GM19372 (cell line): ENCODE results near the gene ORC3.
"Not testable (repeated sequence)": the region's sequence is repeated elsewhere in the genome, so short reads cannot be mapped to it uniquely, and the experiment has no call there.

ENCODE experiments used
- ATAC-seq: cut with Tn5 transposase; IDR thresholded peaks from one replicate; pipeline ENCODE4 v1.9.1; 2021; ENCODE audit warnings: mild to moderate bottlenecking, low read depth, moderate library complexity; ENCODE audit not compliant: unreplicated experiment

Gene ORC3

GRCh38 chr6:87687893-87688292 is 98.0 kb downstream of the ORC3 start:
- not testable (repeated sequence) for ATAC-seq

GRCh38 chr6:87690441-87690840 is 100.5 kb downstream of the ORC3 start:
- no peak for ATAC-seq

GRCh38 chr6:87692086-87692485 is 102.2 kb downstream of the ORC3 start:
- ATAC-seq, result no peak

- ATAC-seq, result not testable (repeated sequence)
Observed at GRCh38 chr6:87696817-87697216, 106.9 kb downstream of the ORC3 start.

GRCh38 chr6:87697581-87698546 is 107.9 kb downstream of the ORC3 start:
- ATAC-seq, result no peak

- no peak for ATAC-seq
Observed at GRCh38 chr6:87698547-87699006, 108.6 kb downstream of the ORC3 start.

- ATAC-seq, result no peak
Observed at GRCh38 chr6:87699576-87699975, 109.6 kb downstream of the ORC3 start.

- no peak for ATAC-seq
Observed at GRCh38 chr6:87700397-87701343, 110.7 kb downstream of the ORC3 start.

- ATAC-seq, result no peak
Observed at GRCh38 chr6:87701344-87701675, 111.4 kb downstream of the ORC3 start.

- ATAC-seq, result peak; percentile 67
Observed at GRCh38 chr6:87701676-87702588, 112.0 kb downstream of the ORC3 start, which contains the start of gene AKIRIN2. TSS of gene AKIRIN2 (minus strand) at chr6:87702233. CDS start at chr6:87701684, 549 bp downstream.

- ATAC-seq, result peak; percentile 13
Observed at GRCh38 chr6:87702589-87702945, 112.6 kb downstream of the ORC3 start.

GRCh38 chr6:87703039-87703438 is 113.1 kb downstream of the ORC3 start:
- not testable (repeated sequence) for ATAC-seq

GRCh38 chr6:87705070-87705691 is 115.2 kb downstream of the ORC3 start:
- ATAC-seq, result no peak

GRCh38 chr6:87706187-87706966 is 116.4 kb downstream of the ORC3 start:
- no peak for ATAC-seq

GRCh38 chr6:87708581-87709427 is 118.9 kb downstream of the ORC3 start:
- not testable (repeated sequence) for ATAC-seq

- ATAC-seq, result no peak
Observed at GRCh38 chr6:87710090-87710489, 120.2 kb downstream of the ORC3 start.

- ATAC-seq, result not testable (repeated sequence)
Observed at GRCh38 chr6:87712713-87713112, 122.8 kb downstream of the ORC3 start.
